HepG2 (cell line): Measurements from ENCODE around the gene SPHK2. TPM values are rescaled to one million over a fixed set of nuclear protein-coding genes. Genes with fewer than 3 reads are reported as not detected.

Experiments
- AGO1 ChIP-seq: fragments of 200-400 bp; formaldehyde crosslinking; IDR thresholded peaks from 2 replicates; pipeline ENCODE4 v1.6.1; 2017; ENCODE audit warnings: mild to moderate bottlenecking, low read depth, low read length, moderate library complexity; ENCODE audit not compliant: poor library complexity, severe bottlenecking
- AGO2 ChIP-seq: fragments of 200-400 bp; formaldehyde crosslinking; optimal IDR thresholded peaks from 2 replicates; pipeline ENCODE3; 2017; ENCODE audit warnings: mild to moderate bottlenecking, low read depth, low read length, moderate library complexity
- CHD4 ChIP-seq: fragments of 200-600 bp; sonication (generic); IDR thresholded peaks from 2 replicates; pipeline ENCODE4 v1.7.0; 2017; ENCODE audit warnings: mild to moderate bottlenecking, low read length, borderline replicate concordance
- CREM ChIP-seq, 2 experiments: sonication (generic) in 1 of 2; formaldehyde crosslinking in 1 of 2; IDR thresholded peaks; 2 replicates each; pipeline versions ENCODE4 v1.4.0 to v1.6.1; 2016 to 2020; ENCODE audit warnings: antibody characterized with exemption in 1 of 2, mild to moderate bottlenecking in 1 of 2, missing genetic modification reagents in 1 of 2
- ELF4 ChIP-seq: sonication (generic); formaldehyde crosslinking; IDR thresholded peaks from 2 replicates; pipeline ENCODE4 v1.5.0; 2020; ENCODE audit warnings: missing genetic modification reagents, mild to moderate bottlenecking, moderate library complexity, borderline replicate concordance
- HCFC1 ChIP-seq: fragments of 150-350 bp; IDR thresholded peaks from 2 replicates; pipeline ENCODE4 v1.6.1; 2014; ENCODE audit warnings: low read depth, low read length
- HNRNPL ChIP-seq: fragments of 200-400 bp; formaldehyde crosslinking; IDR thresholded peaks from 2 replicates; pipeline ENCODE4 v1.6.1; 2017; ENCODE audit warnings: mild to moderate bottlenecking, low read depth, low read length
- HOXA3 ChIP-seq: sonication (generic); formaldehyde crosslinking; IDR thresholded peaks from 2 replicates; pipeline ENCODE4 v1.5.0; 2020; ENCODE audit warnings: missing genetic modification reagents
- KDM1A ChIP-seq: IDR thresholded peaks from 2 replicates; pipeline ENCODE4 v1.6.1; 2016; ENCODE audit warnings: missing compliant biosample characterization
- NCOR1 ChIP-seq: fragments of 200-600 bp; sonication (generic); IDR thresholded peaks from 2 replicates; pipeline ENCODE4 v1.7.0; 2017; ENCODE audit warnings: antibody characterized with exemption, low read length, borderline replicate concordance
- NR2F1 ChIP-seq, 2 experiments: fragments of 450-650 bp in 1 of 2; formaldehyde crosslinking in 1 of 2; IDR thresholded peaks; 2 replicates each; pipeline versions ENCODE4 v1.5.0 to v1.6.1; 2016 to 2020; ENCODE audit warnings: mild to moderate bottlenecking in 1 of 2, missing compliant biosample characterization in 1 of 2, missing genetic modification reagents in 1 of 2, moderate library complexity in 1 of 2
- SOX13 ChIP-seq, 3 experiments: fragments of 450-650 bp in 1 of 3; sonication (generic) in 1 of 3; formaldehyde crosslinking in 1 of 3; IDR thresholded peaks in 2 of 3; conservative IDR thresholded peaks in 1 of 3; 2 replicates each; pipeline versions ENCODE4 v1.5.0 to v1.6.1; 2016 to 2020; ENCODE audit warnings: antibody characterized with exemption in 1 of 3, mild to moderate bottlenecking in 1 of 3, missing compliant biosample characterization in 1 of 3, missing genetic modification reagents in 1 of 3, moderate library complexity in 1 of 3
- TCF12 ChIP-seq, 2 experiments: fragments of 450-650 bp in 1 of 2; sonication (generic) in 1 of 2; formaldehyde crosslinking in 1 of 2; IDR thresholded peaks; 2 replicates each; pipeline versions ENCODE4 v1.6.1 to v1.8.0; 2017 to 2022; ENCODE audit warnings: antibody characterized with exemption in 1 of 2, mild to moderate bottlenecking in 1 of 2, missing genetic modification reagents in 1 of 2, moderate library complexity in 1 of 2
- TGIF2 ChIP-seq: IDR thresholded peaks from 2 replicates; pipeline ENCODE4 v1.6.1; 2016; ENCODE audit warnings: control low read depth, missing compliant biosample characterization
- ZC3H13 ChIP-seq: sonication (generic); formaldehyde crosslinking; IDR thresholded peaks from 2 replicates; pipeline ENCODE4 v1.8.1; 2023; ENCODE audit warnings: mild to moderate bottlenecking, missing genetic modification reagents, moderate library complexity
- ZNF160 ChIP-seq: sonication (generic); formaldehyde crosslinking; IDR thresholded peaks from 2 replicates; pipeline ENCODE4 v1.8.0; 2022; ENCODE audit warnings: mild to moderate bottlenecking, inconsistent platforms, missing genetic modification reagents
- ZNF562 ChIP-seq: sonication (generic); formaldehyde crosslinking; IDR thresholded peaks from 2 replicates; pipeline ENCODE4 v1.8.0; 2022; ENCODE audit warnings: missing genetic modification reagents, borderline replicate concordance
- ZNF564 ChIP-seq: sonication (generic); formaldehyde crosslinking; IDR thresholded peaks from 2 replicates; pipeline ENCODE4 v1.8.1; 2023; ENCODE audit warnings: mild to moderate bottlenecking, missing genetic modification reagents
- ZNF629 ChIP-seq: sonication (generic); formaldehyde crosslinking; conservative IDR thresholded peaks from 2 replicates; pipeline ENCODE4 v1.5.0; 2020; ENCODE audit warnings: missing genetic modification reagents
- ZSCAN29 ChIP-seq: sonication (generic); formaldehyde crosslinking; conservative IDR thresholded peaks from 2 replicates; pipeline ENCODE4 v1.4.0; 2020; ENCODE audit warnings: mild to moderate bottlenecking, missing genetic modification reagents
- polyA plus RNA-seq, 8 experiments: library from polyadenylated mRNA; depleted of rRNA in 3 of 8; stranded (reverse) in 7 of 8; unstranded in 1 of 8; fragments of >200 nt; fragmentation: Illumina TruSeq in 4 of 8; extraction: Trizol in 4 of 8; gene quantifications; 2 replicates each; pipeline versions ENCODE4 v1.2.1 to v1.2.3, GENCODE V29; 2011 to 2016; ENCODE audit warnings: low read depth in 4 of 8, missing spikeins in 1 of 8, mixed read lengths in 1 of 8; ENCODE audit not compliant: insufficient read depth in 1 of 8
- total RNA-seq, 5 experiments: library from RNA; depleted of rRNA; stranded (reverse); fragments of >200 nt; fragmentation: Illumina TruSeq; extraction: Trizol; gene quantifications; 2 replicates each; pipeline ENCODE4 v1.2.3, GENCODE V29; 2016; ENCODE audit warnings: low read depth in 1 of 5
- TF ChIP-seq, protein P1 (sequence below): sonication (generic); formaldehyde crosslinking; IDR thresholded peaks from 2 replicates; pipeline ENCODE4 v1.4.0; 2020; ENCODE audit warnings: missing genetic modification reagents, borderline replicate concordance
- TF ChIP-seq, protein P2 (sequence below): sonication (generic); formaldehyde crosslinking; IDR thresholded peaks from 2 replicates; pipeline ENCODE4 v1.8.1; 2023; ENCODE audit warnings: mild to moderate bottlenecking, missing genetic modification reagents
- TF ChIP-seq, protein P3 (sequence below): sonication (generic); formaldehyde crosslinking; IDR thresholded peaks from 2 replicates; pipeline ENCODE4 v1.4.0; 2020; ENCODE audit warnings: missing genetic modification reagents, mild to moderate bottlenecking, borderline replicate concordance

The SPHK2 gene
- total and polyA plus RNA-seq, 2 of the 13 experiments (the other 11 are each of a cell fraction or from before 2014, with no cell fraction given) = 2.9 to 14.4 TPM

DNA sequence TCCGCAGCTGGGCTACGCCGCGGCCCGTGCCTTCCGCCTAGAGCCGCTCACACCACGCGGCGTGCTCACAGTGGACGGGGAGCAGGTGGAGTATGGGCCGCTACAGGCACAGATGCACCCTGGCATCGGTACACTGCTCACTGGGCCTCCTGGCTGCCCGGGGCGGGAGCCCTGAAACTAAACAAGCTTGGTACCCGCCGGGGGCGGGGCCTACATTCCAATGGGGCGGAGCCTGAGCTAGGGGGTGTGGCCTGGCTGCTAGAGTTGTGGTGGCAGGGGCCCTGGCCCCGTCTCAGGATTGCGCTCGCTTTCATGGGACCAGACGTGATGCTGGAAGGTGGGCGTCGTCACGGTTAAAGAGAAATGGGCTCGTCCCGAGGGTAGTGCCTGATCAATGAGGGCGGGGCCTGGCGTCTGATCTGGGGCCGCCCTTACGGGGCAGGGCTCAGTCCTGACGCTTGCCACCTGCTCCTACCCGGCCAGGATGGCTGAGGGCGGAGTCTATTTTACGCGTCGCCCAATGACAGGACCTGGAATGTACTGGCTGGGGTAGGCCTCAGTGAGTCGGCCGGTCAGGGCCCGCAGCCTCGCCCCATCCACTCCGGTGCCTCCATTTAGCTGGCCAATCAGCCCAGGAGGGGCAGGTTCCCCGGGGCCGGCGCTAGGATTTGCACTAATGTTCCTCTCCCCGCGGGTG, 10.4 kb downstream of the SPHK2 start (continued):
- TF ChIP-seq CREM (IDR thresholded peaks at IDR 0.05) (no peak), CREM (CRISPR knock-in tag; IDR thresholded peaks at IDR 0.05) (no peak), ELF4 (no peak), NR2F1 (CRISPR knock-in tag; IDR thresholded peaks at IDR 0.05) (no peak), HCFC1 (no peak), HNRNPL (0 out of 2 replicates have a peak, but pooled peaks have one; percentile 49), KDM1A (CRISPR knock-in tag) (no peak), HOXA3 (CRISPR knock-in tag) (0 out of 2 replicates have a peak, but pooled peaks have one; percentile 31), TCF12 (IDR thresholded peaks at IDR 0.05) (no peak), TCF12 (CRISPR knock-in tag; IDR thresholded peaks at IDR 0.05) (no peak), AGO1 (peak; percentile 93), ZSCAN29 (no peak), SOX13 (IDR thresholded peaks at IDR 0.05) (no peak), SOX13 (CRISPR knock-in tag; conservative IDR thresholded peaks at IDR 0.05 in 1 of 2, IDR thresholded peaks at IDR 0.05 in 1 of 2) (no peak), ZNF160 (CRISPR knock-in tag) (no peak), AGO2 (peak; percentile 93), ZNF629 (CRISPR knock-in tag) (no peak), TGIF2 (CRISPR knock-in tag) (no peak), NCOR1 (no peak), ZNF564 (CRISPR knock-in tag) (no peak), CHD4 (no peak), ZNF562 (no peak), ZC3H13 (CRISPR knock-in tag) (peak; percentile 48; the same call in 1 of the 2 replicates)
- TF ChIP-seq, protein P1, sequence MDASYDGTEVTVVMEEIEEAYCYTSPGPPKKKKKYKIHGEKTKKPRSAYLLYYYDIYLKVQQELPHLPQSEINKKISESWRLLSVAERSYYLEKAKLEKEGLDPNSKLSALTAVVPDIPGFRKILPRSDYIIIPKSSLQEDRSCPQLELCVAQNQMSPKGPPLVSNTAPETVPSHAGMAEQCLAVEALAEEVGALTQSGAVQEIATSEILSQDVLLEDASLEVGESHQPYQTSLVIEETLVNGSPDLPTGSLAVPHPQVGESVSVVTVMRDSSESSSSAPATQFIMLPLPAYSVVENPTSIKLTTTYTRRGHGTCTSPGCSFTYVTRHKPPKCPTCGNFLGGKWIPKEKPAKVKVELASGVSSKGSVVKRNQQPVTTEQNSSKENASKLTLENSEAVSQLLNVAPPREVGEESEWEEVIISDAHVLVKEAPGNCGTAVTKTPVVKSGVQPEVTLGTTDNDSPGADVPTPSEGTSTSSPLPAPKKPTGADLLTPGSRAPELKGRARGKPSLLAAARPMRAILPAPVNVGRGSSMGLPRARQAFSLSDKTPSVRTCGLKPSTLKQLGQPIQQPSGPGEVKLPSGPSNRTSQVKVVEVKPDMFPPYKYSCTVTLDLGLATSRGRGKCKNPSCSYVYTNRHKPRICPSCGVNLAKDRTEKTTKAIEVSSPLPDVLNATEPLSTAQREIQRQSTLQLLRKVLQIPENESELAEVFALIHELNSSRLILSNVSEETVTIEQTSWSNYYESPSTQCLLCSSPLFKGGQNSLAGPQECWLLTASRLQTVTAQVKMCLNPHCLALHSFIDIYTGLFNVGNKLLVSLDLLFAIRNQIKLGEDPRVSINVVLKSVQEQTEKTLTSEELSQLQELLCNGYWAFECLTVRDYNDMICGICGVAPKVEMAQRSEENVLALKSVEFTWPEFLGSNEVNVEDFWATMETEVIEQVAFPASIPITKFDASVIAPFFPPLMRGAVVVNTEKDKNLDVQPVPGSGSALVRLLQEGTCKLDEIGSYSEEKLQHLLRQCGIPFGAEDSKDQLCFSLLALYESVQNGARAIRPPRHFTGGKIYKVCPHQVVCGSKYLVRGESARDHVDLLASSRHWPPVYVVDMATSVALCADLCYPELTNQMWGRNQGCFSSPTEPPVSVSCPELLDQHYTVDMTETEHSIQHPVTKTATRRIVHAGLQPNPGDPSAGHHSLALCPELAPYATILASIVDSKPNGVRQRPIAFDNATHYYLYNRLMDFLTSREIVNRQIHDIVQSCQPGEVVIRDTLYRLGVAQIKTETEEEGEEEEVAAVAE (CRISPR knock-in tag) = no peak
- TF ChIP-seq, protein P2, sequence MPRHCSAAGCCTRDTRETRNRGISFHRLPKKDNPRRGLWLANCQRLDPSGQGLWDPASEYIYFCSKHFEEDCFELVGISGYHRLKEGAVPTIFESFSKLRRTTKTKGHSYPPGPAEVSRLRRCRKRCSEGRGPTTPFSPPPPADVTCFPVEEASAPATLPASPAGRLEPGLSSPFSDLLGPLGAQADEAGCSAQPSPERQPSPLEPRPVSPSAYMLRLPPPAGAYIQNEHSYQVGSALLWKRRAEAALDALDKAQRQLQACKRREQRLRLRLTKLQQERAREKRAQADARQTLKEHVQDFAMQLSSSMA (CRISPR knock-in tag) = no peak
- TF ChIP-seq, protein P3, sequence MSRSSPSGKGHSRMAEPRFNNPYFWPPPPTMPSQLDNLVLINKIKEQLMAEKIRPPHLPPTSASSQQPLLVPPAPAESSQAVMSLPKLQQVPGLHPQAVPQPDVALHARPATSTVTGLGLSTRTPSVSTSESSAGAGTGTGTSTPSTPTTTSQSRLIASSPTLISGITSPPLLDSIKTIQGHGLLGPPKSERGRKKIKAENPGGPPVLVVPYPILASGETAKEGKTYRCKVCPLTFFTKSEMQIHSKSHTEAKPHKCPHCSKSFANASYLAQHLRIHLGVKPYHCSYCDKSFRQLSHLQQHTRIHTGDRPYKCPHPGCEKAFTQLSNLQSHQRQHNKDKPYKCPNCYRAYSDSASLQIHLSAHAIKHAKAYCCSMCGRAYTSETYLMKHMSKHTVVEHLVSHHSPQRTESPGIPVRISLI (CRISPR knock-in tag) = no peak
